ENCODE measurements around the gene IL1RAPL1. TPM values are rescaled to one million over a fixed set of nuclear protein-coding genes. Genes with fewer than 3 reads are reported as not detected.

Gene IL1RAPL1
- polyA plus RNA-seq, 1 donor from 2014 or later: not detected

- Histone ChIP-seq H2AFZ (ENCODE audit: low read depth, low read length) (no peak overlapping the region), H3K4me3 (ENCODE audit: low read length) (no peak overlapping the region), H4K20me1 (ENCODE audit: insufficient read depth) (no peaks in the 10 kb centered on the region), H3K27ac (ENCODE audit: low read length) (no peak overlapping the region), H3K27me3 (ENCODE audit: insufficient read depth, low read depth, low read length) (no peaks in the 10 kb centered on the region), H3K4me2 (ENCODE audit: low read length) (no peak overlapping the region), H3K9me3 (ENCODE audit: low read length) (no peaks in the 10 kb centered on the region), H3K79me2 (replicated peaks; ENCODE audit: insufficient read depth, low read length) (no peaks in the 10 kb centered on the region), H3F3A (ENCODE audit: insufficient read depth, low read length, poor library complexity, severe bottlenecking) (no peaks in the 10 kb centered on the region), H3K9me2 (ENCODE audit: insufficient read depth, low read length) (no peaks in the 10 kb centered on the region), H3K36me3 (ENCODE audit: insufficient read depth, low read length) (no peaks in the 10 kb centered on the region), H3K9ac (ENCODE audit: low read length) (no peak overlapping the region)
- TF ChIP-seq SMC3 (conservative IDR thresholded peaks at IDR 0.05; ENCODE audit: poor library complexity): no peak
- TF ChIP-seq, protein P1, sequence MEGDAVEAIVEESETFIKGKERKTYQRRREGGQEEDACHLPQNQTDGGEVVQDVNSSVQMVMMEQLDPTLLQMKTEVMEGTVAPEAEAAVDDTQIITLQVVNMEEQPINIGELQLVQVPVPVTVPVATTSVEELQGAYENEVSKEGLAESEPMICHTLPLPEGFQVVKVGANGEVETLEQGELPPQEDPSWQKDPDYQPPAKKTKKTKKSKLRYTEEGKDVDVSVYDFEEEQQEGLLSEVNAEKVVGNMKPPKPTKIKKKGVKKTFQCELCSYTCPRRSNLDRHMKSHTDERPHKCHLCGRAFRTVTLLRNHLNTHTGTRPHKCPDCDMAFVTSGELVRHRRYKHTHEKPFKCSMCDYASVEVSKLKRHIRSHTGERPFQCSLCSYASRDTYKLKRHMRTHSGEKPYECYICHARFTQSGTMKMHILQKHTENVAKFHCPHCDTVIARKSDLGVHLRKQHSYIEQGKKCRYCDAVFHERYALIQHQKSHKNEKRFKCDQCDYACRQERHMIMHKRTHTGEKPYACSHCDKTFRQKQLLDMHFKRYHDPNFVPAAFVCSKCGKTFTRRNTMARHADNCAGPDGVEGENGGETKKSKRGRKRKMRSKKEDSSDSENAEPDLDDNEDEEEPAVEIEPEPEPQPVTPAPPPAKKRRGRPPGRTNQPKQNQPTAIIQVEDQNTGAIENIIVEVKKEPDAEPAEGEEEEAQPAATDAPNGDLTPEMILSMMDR (IDR thresholded peaks at IDR 0.05; ENCODE audit: poor library complexity, severe bottlenecking): no peak
- TF ChIP-seq RAD21 (conservative IDR thresholded peaks at IDR 0.05): no peak
- no peak for TF ChIP-seq POLR2AphosphoS5 (IDR thresholded peaks at IDR 0.05)
- no peak for TF ChIP-seq EZH2 (IDR thresholded peaks at IDR 0.05; ENCODE audit: borderline replicate concordance, insufficient read depth, low read length, poor library complexity, severe bottlenecking)
- TF ChIP-seq TAF1 (IDR thresholded peaks at IDR 0.05; ENCODE audit: low read depth): no peak
- TF ChIP-seq REST (IDR thresholded peaks at IDR 0.05; ENCODE audit: borderline replicate concordance): no peak
- TF ChIP-seq MXI1 (conservative IDR thresholded peaks at IDR 0.05; ENCODE audit: poor library complexity, severe bottlenecking): no peak
- no peak for TF ChIP-seq EP300 (conservative IDR thresholded peaks at IDR 0.05; ENCODE audit: poor library complexity, severe bottlenecking)
Observed at GRCh38 chrX:29071525-29072320, 484.5 kb downstream of the IL1RAPL1 start.

- no peaks in the 10 kb centered on the region for H3K27me3 ChIP-seq (ENCODE audit: insufficient read depth, low read depth, low read length)
- H3K4me3 ChIP-seq (ENCODE audit: low read length): no peak overlapping the region
- no peaks in the 10 kb centered on the region for H3K79me2 ChIP-seq (replicated peaks; ENCODE audit: insufficient read depth, low read length)
- H3K36me3 ChIP-seq (ENCODE audit: insufficient read depth, low read length): no peaks in the 10 kb centered on the region
- no peak overlapping the region for H2AFZ ChIP-seq (ENCODE audit: low read depth, low read length)
- no peak overlapping the region for H3K9ac ChIP-seq (ENCODE audit: low read length)
- no peak overlapping the region for H3K4me2 ChIP-seq (ENCODE audit: low read length)
- no peaks in the 10 kb centered on the region for H4K20me1 ChIP-seq (ENCODE audit: insufficient read depth)
- no peaks in the 10 kb centered on the region for H3F3A ChIP-seq (ENCODE audit: insufficient read depth, low read length, poor library complexity, severe bottlenecking)
- no peak overlapping the region for H3K27ac ChIP-seq (ENCODE audit: low read length)
- no peak for TF ChIP-seq TAF1 (IDR thresholded peaks at IDR 0.05; ENCODE audit: low read depth)
- no peak for TF ChIP-seq REST (IDR thresholded peaks at IDR 0.05; ENCODE audit: borderline replicate concordance)
- no peak for TF ChIP-seq POLR2AphosphoS5 (IDR thresholded peaks at IDR 0.05)
- TF ChIP-seq MXI1 (conservative IDR thresholded peaks at IDR 0.05; ENCODE audit: poor library complexity, severe bottlenecking): no peak
- TF ChIP-seq, protein P1 (IDR thresholded peaks at IDR 0.05; ENCODE audit: poor library complexity, severe bottlenecking): no peak
- no peak for TF ChIP-seq EZH2 (IDR thresholded peaks at IDR 0.05; ENCODE audit: borderline replicate concordance, insufficient read depth, low read length, poor library complexity, severe bottlenecking)
- no peak for TF ChIP-seq RAD21 (conservative IDR thresholded peaks at IDR 0.05)
- TF ChIP-seq SMC3 (conservative IDR thresholded peaks at IDR 0.05; ENCODE audit: poor library complexity): no peak
- no peak for TF ChIP-seq EP300 (conservative IDR thresholded peaks at IDR 0.05; ENCODE audit: poor library complexity, severe bottlenecking)
- no peaks in the 10 kb centered on the region for H3K9me3 ChIP-seq (ENCODE audit: low read length)
- H3K9me2 ChIP-seq (ENCODE audit: insufficient read depth, low read length): no peaks in the 10 kb centered on the region
Observed at GRCh38 chrX:29082558-29082957, 495.3 kb downstream of the IL1RAPL1 start.
